ENCODE data around the gene REV1. TPM values are rescaled to one million over a fixed set of nuclear protein-coding genes. Genes with fewer than 3 reads are reported as not detected.

Gene REV1
- total and polyA plus RNA-seq, 2 of the 8 experiments (the other 6 are each of a cell fraction or from before 2014, with no cell fraction given) = 16.6 to 34.3 TPM

- H2BK5ac ChIP-seq (ENCODE audit: low read depth, low read length) = 0 out of 2 replicates have a peak overlapping the region, but pooled peaks have one; percentile 27
- H4K5ac ChIP-seq (ENCODE audit: insufficient read length, low read depth, low read length) = no peak overlapping the region
- peaks cover 2% of the 10 kb centered on the region; the same call in 1 of the 2 replicates for H3K79me1 ChIP-seq (ENCODE audit: low read depth, low read length)
- FAIRE-seq (no peak), DNase-seq (ENCODE audit: low read depth in 1 of 2, low spot score in 2 of 2) (no peak)
- no peak overlapping the region for H3K56ac ChIP-seq (replicated peaks; ENCODE audit: insufficient read length, low read depth, low read length)
- H3K36me3 ChIP-seq (ENCODE audit: control insufficient read depth in 2 of 4, insufficient read depth in 4 of 4, low read length in 3 of 4) = no peaks in the 10 kb centered on the region
- no peak overlapping the region for H3K27ac ChIP-seq (ENCODE audit: low read depth, low read length)
- H3K9ac ChIP-seq (replicated peaks in 1 of 4; ENCODE audit: extremely low read depth in 1 of 4, low read depth in 3 of 4, low read length in 3 of 4) = no peak overlapping the region
- peak overlapping the region; percentile 93; the same call in 1 of the 2 replicates for H2AK5ac ChIP-seq (ENCODE audit: low read depth, low read length)
- no peak overlapping the region for H2BK20ac ChIP-seq (ENCODE audit: low read length)
- H3K18ac ChIP-seq (ENCODE audit: extremely low read depth, low read length) = no peak overlapping the region
- H3K79me2 ChIP-seq (ENCODE audit: control insufficient read depth in 1 of 2, insufficient read depth in 2 of 2, low read length in 2 of 2) = peaks cover 4 to 92% of the 10 kb centered on the region in 2 experiments; a peak in 3 of 4 replicates
- H3K23me2 ChIP-seq (ENCODE audit: low read depth, low read length) = no peaks in the 10 kb centered on the region
- H3K4me2 ChIP-seq (ENCODE audit: insufficient read depth in 1 of 2, low read depth in 2 of 2, low read length in 2 of 2) = no peak overlapping the region
- no peak overlapping the region for H2BK12ac ChIP-seq (ENCODE audit: low read depth, low read length)
- no peak overlapping the region for H4K8ac ChIP-seq (ENCODE audit: extremely low read depth, insufficient read depth, low read length)
- no peak overlapping the region for H2BK120ac ChIP-seq (replicated peaks; ENCODE audit: low read depth, low read length)
- ChIA-PET CTCF (ENCODE audit: partially characterized antibody) (no interaction called here), POLR2A (ENCODE audit: partially characterized antibody) (interaction anchor here (1.7 kb wide), 1 partner anchor 13 kb away, joined by 6 read pairs; no protein-coding TSS in a partner anchor)
- no peak overlapping the region for H3K14ac ChIP-seq (ENCODE audit: insufficient read length)
- no peak overlapping the region for H3K4me3 ChIP-seq (ENCODE audit: extremely low read depth in 1 of 4, insufficient read depth in 2 of 4, low read depth in 3 of 4, low read length in 4 of 4)
- no peak overlapping the region for H2AFZ ChIP-seq (ENCODE audit: low read length)
- peak overlapping the region; percentile 0 for H4K91ac ChIP-seq (replicated peaks; ENCODE audit: insufficient read length, low read length)
- no peak overlapping the region for H3K23ac ChIP-seq (ENCODE audit: insufficient read length)
- H3K4me1 ChIP-seq (replicated peaks in 1 of 4; ENCODE audit: control insufficient read depth in 3 of 4, insufficient read depth in 4 of 4, low read length in 3 of 4) = peaks cover 0 to 9% (median 4%) of the 10 kb centered on the region in 4 experiments; a peak in 2 of 7 replicates
- H3K27me3 ChIP-seq (replicated peaks in 1 of 4; ENCODE audit: control insufficient read depth in 3 of 4, extremely low read depth in 1 of 4, insufficient read depth in 3 of 4, low read length in 3 of 4) = no peaks in the 10 kb centered on the region
- no peak overlapping the region for H3K4ac ChIP-seq (replicated peaks; ENCODE audit: insufficient read length, low read depth, low read length)
- peaks cover 2 to 3% of the 10 kb centered on the region in 2 experiments for H4K20me1 ChIP-seq (replicated peaks in 1 of 2; ENCODE audit: control insufficient read depth in 1 of 2, insufficient read depth in 2 of 2, low read length in 2 of 2)
- H2BK15ac ChIP-seq (ENCODE audit: low read length) = no peak overlapping the region
- no peaks in the 10 kb centered on the region for H3K9me3 ChIP-seq (ENCODE audit: insufficient read depth in 2 of 2, low read depth in 1 of 2, low read length in 1 of 2)
- 91% methylated on average over 1 of the region's 1 CpG; no CpG with 5 or more reads in 1 of the 2 experiments for WGBS, 2 experiments (ENCODE audit: extremely low coverage in 1 of 2, insufficient coverage in 1 of 2, insufficient read length in 1 of 2, insufficient replicate concordance in 2 of 2, low coverage in 1 of 2, low lambda C conversion rate in 2 of 2, missing lambda C conversion rate in 1 of 2)
- TF ChIP-seq, protein P1, sequence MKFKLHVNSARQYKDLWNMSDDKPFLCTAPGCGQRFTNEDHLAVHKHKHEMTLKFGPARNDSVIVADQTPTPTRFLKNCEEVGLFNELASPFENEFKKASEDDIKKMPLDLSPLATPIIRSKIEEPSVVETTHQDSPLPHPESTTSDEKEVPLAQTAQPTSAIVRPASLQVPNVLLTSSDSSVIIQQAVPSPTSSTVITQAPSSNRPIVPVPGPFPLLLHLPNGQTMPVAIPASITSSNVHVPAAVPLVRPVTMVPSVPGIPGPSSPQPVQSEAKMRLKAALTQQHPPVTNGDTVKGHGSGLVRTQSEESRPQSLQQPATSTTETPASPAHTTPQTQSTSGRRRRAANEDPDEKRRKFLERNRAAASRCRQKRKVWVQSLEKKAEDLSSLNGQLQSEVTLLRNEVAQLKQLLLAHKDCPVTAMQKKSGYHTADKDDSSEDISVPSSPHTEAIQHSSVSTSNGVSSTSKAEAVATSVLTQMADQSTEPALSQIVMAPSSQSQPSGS (IDR thresholded peaks at IDR 0.05; ENCODE audit: low read length) = no peak
- no peak for TF ChIP-seq EP300 (IDR thresholded peaks at IDR 0.05; ENCODE audit: borderline replicate concordance in 1 of 2, low read depth in 2 of 2, low read length in 2 of 2)
- TF ChIP-seq ATF3 (IDR thresholded peaks at IDR 0.05; ENCODE audit: insufficient read depth, low read depth, low read length) = no peak
- no peak for TF ChIP-seq ZNF274 (IDR thresholded peaks at IDR 0.05; ENCODE audit: borderline replicate concordance, extremely low read depth, low read length)
- TF ChIP-seq KDM5A (IDR thresholded peaks at IDR 0.05; ENCODE audit: low read length) = no peak
- no peak for TF ChIP-seq CHD1 (IDR thresholded peaks at IDR 0.05; ENCODE audit: low read depth, low read length)
- no peak for TF ChIP-seq SIX5 (IDR thresholded peaks at IDR 0.05; ENCODE audit: low read depth, low read length)
- TF ChIP-seq HDAC6 (IDR thresholded peaks at IDR 0.05; ENCODE audit: low read depth, low read length) = no peak
- TF ChIP-seq JUND (IDR thresholded peaks at IDR 0.05; ENCODE audit: low read length) = no peak
- TF ChIP-seq FOSL1 (IDR thresholded peaks at IDR 0.05; ENCODE audit: insufficient read depth, low read depth, low read length) = no peak
- no peak for TF ChIP-seq SRF (IDR thresholded peaks at IDR 0.05; ENCODE audit: low read depth, low read length)
- TF ChIP-seq RXRA (IDR thresholded peaks at IDR 0.05; ENCODE audit: insufficient read depth, low read depth, low read length) = no peak
Observed at GRCh38 chr2:99469394-99469793, 20.4 kb downstream of the REV1 start.

Measured in H1 (cell line).